SK-N-MC (cell line): ENCODE results near the gene WDR17.

Source experiments
- DNase-seq: peaks from one replicate; pipeline ENCODE4 v3.0.0-alpha.2; 2011; ENCODE audit warnings: low read depth, low spot score
- H3K27ac ChIP-seq: fragments of 200-600 bp; sonication (generic); 2 replicates; pipeline ENCODE4 v1.5.1; 2016; ENCODE audit warnings: mixed run types
- H3K36me3 ChIP-seq: fragments of 200-600 bp; sonication (generic); 2 replicates; pipeline ENCODE4 v1.6.1; 2017; ENCODE audit warnings: antibody characterized with exemption, low read length, mixed read lengths; ENCODE audit not compliant: insufficient read depth
- H3K4me3 ChIP-seq: fragments of 200-600 bp; sonication (generic); 2 replicates; pipeline ENCODE4 v1.5.1; 2016
- H3K9ac ChIP-seq: fragments of 200-600 bp; sonication (generic); 2 replicates; pipeline ENCODE4 v1.8.0; 2017; ENCODE audit warnings: mixed run types, mixed read lengths; ENCODE audit not compliant: insufficient read length
- H3K9me3 ChIP-seq: fragments of 200-600 bp; sonication (generic); 2 replicates; pipeline ENCODE4 v1.6.1; 2017; ENCODE audit warnings: low read depth, mild to moderate bottlenecking, antibody characterized with exemption, low read length, moderate library complexity, mixed read lengths
- EZH2 ChIP-seq: fragments of 200-600 bp; sonication (generic); IDR thresholded peaks from one replicate; pipeline ENCODE4 v1.6.1; 2017; ENCODE audit warnings: antibody characterized with exemption
- FOXP2 ChIP-seq: optimal IDR thresholded peaks from 2 replicates; pipeline ENCODE3; 2011; ENCODE audit warnings: mild to moderate bottlenecking, moderate library complexity; ENCODE audit not compliant: insufficient read depth; ENCODE audit errors: extremely low read length, control extremely low read depth
- POLR2AphosphoS5 ChIP-seq: IDR thresholded peaks from 2 replicates; pipeline ENCODE4 v1.6.1; 2012; ENCODE audit warnings: mild to moderate bottlenecking, low read depth, low read length, borderline replicate concordance

Gene WDR17

DNA sequence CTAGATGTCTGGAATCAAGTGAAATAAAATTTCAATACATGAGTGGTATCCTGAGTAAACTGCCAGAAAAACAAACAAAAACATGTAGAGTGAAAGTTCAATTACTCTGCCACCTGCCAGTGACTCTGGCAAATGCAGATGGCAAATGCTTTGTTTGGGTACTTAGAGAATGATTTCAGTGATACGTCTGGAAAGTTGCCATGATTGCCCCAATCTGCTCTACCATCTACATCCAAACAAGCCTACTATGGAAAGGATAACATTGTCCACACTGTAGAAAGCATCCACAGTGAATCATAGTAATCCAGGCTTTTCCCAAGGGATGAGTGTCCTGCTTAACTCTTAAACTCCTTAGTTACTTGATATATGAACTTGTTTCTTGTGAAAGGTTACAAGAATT, 126.3 kb downstream of the WDR17 start:
- Histone ChIP-seq H3K9ac (no peak overlapping the region), H3K4me3 (no peak overlapping the region), H3K36me3 (no peaks in the 10 kb centered on the region), H3K9me3 (no peaks in the 10 kb centered on the region), H3K27ac (no peak overlapping the region)
- DNase-seq, result no peak
- TF ChIP-seq POLR2AphosphoS5 (no peak), FOXP2 (no peak), EZH2 (no peak)

DNA sequence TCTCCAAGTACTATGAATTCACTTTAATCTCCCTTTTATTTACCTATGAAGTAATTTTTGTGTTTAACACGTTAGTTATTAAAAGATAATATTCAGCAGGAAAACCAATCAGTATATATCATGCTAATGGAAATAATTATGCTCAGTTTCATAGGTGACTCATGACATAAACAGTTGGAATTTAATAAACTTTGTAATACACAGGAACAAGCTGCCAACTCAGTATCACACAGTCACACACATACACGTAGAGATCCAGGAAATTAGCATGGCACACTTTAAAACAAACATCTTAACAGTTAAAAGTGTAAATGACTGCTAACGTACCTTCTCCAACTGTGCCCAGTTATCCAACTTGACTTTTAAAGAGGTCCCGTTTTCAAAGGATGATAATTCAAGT, 127.5 kb downstream of the WDR17 start:
- TF ChIP-seq EZH2 (no peak), POLR2AphosphoS5 (no peak), FOXP2 (no peak)
- H3K36me3 ChIP-seq, result no peaks in the 10 kb centered on the region
- no peak overlapping the region for H3K4me3 ChIP-seq
- DNase-seq, result no peak
- no peak overlapping the region for H3K27ac ChIP-seq
- H3K9ac ChIP-seq, result no peak overlapping the region
- no peaks in the 10 kb centered on the region for H3K9me3 ChIP-seq

DNA sequence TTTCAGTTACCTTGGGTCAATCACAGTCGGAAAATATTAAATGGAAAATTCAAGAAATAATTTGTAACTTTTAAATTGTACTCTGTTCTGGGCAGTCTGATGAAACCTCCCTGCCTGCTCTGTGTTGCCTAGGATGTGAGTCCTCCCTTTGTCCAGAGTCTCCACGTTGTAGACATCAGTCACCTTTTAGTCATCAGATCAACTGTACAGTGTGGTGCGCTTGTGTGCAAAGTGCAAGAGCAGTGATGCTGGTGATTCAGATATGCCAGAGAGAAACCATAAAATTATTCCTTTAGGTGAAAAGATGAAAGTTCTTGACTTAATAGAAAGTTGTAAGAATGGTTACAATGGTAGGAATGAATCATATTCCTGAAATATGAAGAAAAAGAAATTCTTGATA, 128.3 kb downstream of the WDR17 start:
- no peaks in the 10 kb centered on the region for H3K36me3 ChIP-seq
- TF ChIP-seq EZH2, result no peak
- no peak for TF ChIP-seq FOXP2
- no peak for TF ChIP-seq POLR2AphosphoS5
- H3K9me3 ChIP-seq, result no peaks in the 10 kb centered on the region
- H3K9ac ChIP-seq, result no peak overlapping the region
- no peak for DNase-seq
- no peak overlapping the region for H3K27ac ChIP-seq
- H3K4me3 ChIP-seq, result no peak overlapping the region

- Histone ChIP-seq H3K27ac (peak within 1 kb of the TSS; percentile 58; the same call in 1 of the 2 replicates), H3K36me3 (no peaks in the 10 kb centered on the region), H3K9ac (peak within 1 kb of the TSS; percentile 83), H3K9me3 (no peaks in the 10 kb centered on the region), H3K4me3 (peak within 1 kb of the TSS; percentile 87)
- peak; percentile 86 for TF ChIP-seq POLR2AphosphoS5
- no peak for TF ChIP-seq EZH2
- TF ChIP-seq FOXP2, result no peak
- DNase-seq, result peak; percentile 34
These were observed 129.7 kb downstream of the WDR17 start, which contains the start of gene SPATA4 for GRCh38 chr4:176195184-176195978. Gene SPATA4 (minus strand): TSS chr4:176195585. CDS start chr4:176195562, 23 bp downstream.

GRCh38 chr4:176198316-176198903, 132.8 kb downstream of the WDR17 start:
- Histone ChIP-seq H3K9ac (no peak overlapping the region), H3K36me3 (no peaks in the 10 kb centered on the region), H3K27ac (no peak overlapping the region), H3K9me3 (no peaks in the 10 kb centered on the region), H3K4me3 (no peak overlapping the region)
- TF ChIP-seq POLR2AphosphoS5, result no peak
- DNase-seq, result no peak

GRCh38 chr4:176205299-176205698, 139.7 kb downstream of the WDR17 start:
- no peak for DNase-seq
- H3K4me3 ChIP-seq, result no peak overlapping the region
- TF ChIP-seq EZH2, result no peak
- TF ChIP-seq FOXP2, result no peak
- no peak for TF ChIP-seq POLR2AphosphoS5

DNA sequence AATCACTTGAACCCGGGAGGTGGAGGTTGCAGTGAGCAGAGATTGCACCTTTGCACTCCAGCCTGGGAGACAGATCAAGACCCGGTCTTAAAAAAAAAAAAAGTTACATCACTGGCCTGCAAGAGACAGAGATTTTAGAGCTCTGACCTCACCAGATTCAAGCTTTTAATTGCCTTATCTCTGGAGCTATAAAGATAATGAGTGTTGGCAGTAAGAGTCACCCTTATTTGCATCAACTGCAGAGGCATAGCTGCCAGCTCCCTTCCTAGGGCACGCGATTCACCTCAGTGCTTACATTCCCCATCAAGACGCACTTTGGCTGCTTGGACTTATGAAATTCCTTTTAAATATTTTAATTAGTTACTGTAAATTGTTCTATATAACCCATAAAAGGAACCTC, 142.2 kb downstream of the WDR17 start:
- Histone ChIP-seq H3K27ac (no peak overlapping the region), H3K9ac (no peak overlapping the region), H3K4me3 (no peak overlapping the region), H3K36me3 (no peaks in the 10 kb centered on the region), H3K9me3 (no peaks in the 10 kb centered on the region)
- no peak for TF ChIP-seq EZH2
- no peak for TF ChIP-seq POLR2AphosphoS5
- no peak for TF ChIP-seq FOXP2
- no peak for DNase-seq

More at GRCh38 chr4:176205299-176205698, 139.7 kb downstream of the WDR17 start:
- Histone ChIP-seq H3K27ac (no peak overlapping the region), H3K9me3 (no peaks in the 10 kb centered on the region), H3K9ac (no peak overlapping the region), H3K36me3 (no peaks in the 10 kb centered on the region)

DNA sequence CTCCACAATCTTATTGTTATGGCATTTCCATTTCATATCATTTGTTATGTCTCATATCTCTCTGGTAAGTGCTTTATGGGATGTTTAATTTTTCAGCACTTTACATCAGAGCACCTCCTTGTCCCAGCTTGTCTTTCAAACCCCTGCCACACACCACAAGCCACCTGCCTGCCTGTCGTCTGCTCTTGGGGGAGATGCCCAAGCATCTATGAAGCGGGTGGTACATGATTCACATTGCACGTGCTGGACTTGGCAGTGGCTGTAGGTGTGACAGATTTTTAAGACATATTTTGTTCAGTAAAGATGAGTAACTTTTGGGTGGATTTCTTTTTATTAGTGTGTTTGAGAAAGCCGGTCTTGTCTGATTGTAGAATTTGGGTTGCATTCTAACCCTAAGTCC, 143.9 kb downstream of the WDR17 start:
- Histone ChIP-seq H3K27ac (no peak overlapping the region), H3K9ac (no peak overlapping the region), H3K4me3 (no peak overlapping the region), H3K9me3 (no peaks in the 10 kb centered on the region), H3K36me3 (no peaks in the 10 kb centered on the region)
- DNase-seq, result no peak
- TF ChIP-seq POLR2AphosphoS5, result no peak
- no peak for TF ChIP-seq EZH2
- TF ChIP-seq FOXP2, result no peak

DNA sequence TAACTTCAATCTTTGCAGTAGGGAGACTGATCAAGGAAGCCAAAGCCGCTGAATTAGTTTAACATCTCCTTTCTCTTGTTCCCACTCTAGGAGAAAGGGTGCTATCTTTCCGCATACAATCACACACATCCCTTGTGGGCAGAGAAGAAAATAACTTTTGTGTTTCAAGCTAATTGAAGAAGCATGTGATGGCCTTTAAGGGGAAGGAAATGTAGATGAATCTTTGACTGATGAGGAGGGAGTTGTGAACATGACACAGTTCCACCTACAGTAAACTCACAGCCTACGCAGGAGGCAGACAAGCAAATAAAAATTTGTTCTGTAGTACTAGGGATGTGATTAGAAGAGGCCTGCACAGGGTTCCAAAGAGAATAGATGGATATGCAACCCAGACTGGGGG, 144.5 kb downstream of the WDR17 start:
- H3K27ac ChIP-seq, result no peak overlapping the region
- H3K9me3 ChIP-seq, result no peaks in the 10 kb centered on the region
- no peak for DNase-seq
- H3K36me3 ChIP-seq, result no peaks in the 10 kb centered on the region
- no peak overlapping the region for H3K9ac ChIP-seq
- H3K4me3 ChIP-seq, result no peak overlapping the region
- TF ChIP-seq POLR2AphosphoS5, result no peak
- TF ChIP-seq EZH2, result no peak
- TF ChIP-seq FOXP2, result no peak
